ENCODE data around the gene NEK11. TPM values are rescaled to one million over a fixed set of nuclear protein-coding genes. Genes with fewer than 3 reads are reported as not detected.
"Not testable (repeated sequence)": the region's sequence is repeated elsewhere in the genome, so short reads cannot be mapped to it uniquely, and the experiment has no call there.

NEK11 gene
- total RNA-seq, 2 donors from 2014 or later: 5.5 to 5.8 TPM

DNA sequence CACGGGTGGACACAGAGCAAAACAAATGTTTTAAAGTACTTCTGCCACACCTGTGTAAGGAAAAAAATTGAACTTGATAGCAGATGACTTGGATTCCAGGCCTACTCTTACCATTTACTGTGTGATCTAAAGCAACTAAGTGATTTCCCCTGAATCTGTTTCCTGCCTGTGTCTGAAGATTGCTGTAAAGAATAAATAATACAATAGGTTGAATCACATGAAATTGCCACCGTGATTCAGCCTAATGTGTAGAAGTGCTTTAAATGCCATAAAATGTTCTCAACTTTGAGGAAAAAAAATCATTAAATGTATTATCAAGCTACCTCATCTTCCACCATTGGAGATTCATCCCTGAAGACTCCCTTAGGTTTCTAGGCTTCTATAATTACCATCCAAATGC lies 327.3 kb downstream of the NEK11 start:
- Histone ChIP-seq H3K9ac (ENCODE audit: low read depth in 2 of 2, low read length in 2 of 2) (no peak overlapping the region), H3K4me3 (no peak overlapping the region), H3K27ac (no peak overlapping the region)

DNA sequence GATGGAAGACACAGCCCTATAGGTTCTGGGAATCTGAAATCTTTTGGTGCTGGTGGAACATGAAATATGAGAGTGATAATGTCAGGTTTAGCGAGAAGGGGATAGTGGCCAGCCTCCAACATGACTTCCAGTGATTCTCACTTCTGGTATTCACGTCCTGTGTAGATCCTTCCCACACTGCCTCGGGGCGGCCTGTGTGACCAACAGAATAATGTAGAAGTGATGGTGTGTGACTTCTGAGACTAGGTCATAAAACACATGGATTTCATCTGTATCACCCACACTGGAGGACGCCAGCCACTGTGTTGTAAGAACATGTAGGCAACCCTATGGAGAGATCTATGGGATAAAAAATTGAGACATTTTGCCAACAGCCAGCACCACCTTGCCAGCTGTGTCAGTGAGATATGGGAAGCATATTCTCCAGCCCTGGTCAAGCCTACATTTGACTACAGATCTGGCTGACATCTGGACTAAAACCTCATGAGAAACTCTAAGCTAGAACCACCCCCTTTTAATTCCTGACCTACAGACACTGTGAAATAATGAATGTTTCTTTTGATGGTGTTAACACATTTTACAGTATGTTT lies 329.4 kb downstream of the NEK11 start:
- TF ChIP-seq, protein P1, sequence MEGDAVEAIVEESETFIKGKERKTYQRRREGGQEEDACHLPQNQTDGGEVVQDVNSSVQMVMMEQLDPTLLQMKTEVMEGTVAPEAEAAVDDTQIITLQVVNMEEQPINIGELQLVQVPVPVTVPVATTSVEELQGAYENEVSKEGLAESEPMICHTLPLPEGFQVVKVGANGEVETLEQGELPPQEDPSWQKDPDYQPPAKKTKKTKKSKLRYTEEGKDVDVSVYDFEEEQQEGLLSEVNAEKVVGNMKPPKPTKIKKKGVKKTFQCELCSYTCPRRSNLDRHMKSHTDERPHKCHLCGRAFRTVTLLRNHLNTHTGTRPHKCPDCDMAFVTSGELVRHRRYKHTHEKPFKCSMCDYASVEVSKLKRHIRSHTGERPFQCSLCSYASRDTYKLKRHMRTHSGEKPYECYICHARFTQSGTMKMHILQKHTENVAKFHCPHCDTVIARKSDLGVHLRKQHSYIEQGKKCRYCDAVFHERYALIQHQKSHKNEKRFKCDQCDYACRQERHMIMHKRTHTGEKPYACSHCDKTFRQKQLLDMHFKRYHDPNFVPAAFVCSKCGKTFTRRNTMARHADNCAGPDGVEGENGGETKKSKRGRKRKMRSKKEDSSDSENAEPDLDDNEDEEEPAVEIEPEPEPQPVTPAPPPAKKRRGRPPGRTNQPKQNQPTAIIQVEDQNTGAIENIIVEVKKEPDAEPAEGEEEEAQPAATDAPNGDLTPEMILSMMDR (IDR thresholded peaks at IDR 0.05): no peak
- H3K4me3 ChIP-seq: no peak overlapping the region
- intact Hi-C loops (cut with DNase I): no loop called here
- no peaks in the 10 kb centered on the region for H3K4me1 ChIP-seq
- H3K36me3 ChIP-seq: no peaks in the 10 kb centered on the region
- H3K27ac ChIP-seq: no peak overlapping the region
- H3K9ac ChIP-seq (ENCODE audit: low read depth in 2 of 2, low read length in 2 of 2): no peak overlapping the region
- DNase-seq: no peak
- H3K9me3 ChIP-seq: no peaks in the 10 kb centered on the region
- no peaks in the 10 kb centered on the region for H3K27me3 ChIP-seq

More for the DNA sequence above, 327.3 kb downstream of the NEK11 start:
- no peaks in the 10 kb centered on the region for H3K4me1 ChIP-seq
- H3K9me3 ChIP-seq: no peaks in the 10 kb centered on the region
- no peak for DNase-seq
- H3K27me3 ChIP-seq: no peaks in the 10 kb centered on the region
- TF ChIP-seq, protein P1 (IDR thresholded peaks at IDR 0.05): no peak
- intact Hi-C loops (cut with DNase I): no loop called here
- no peaks in the 10 kb centered on the region for H3K36me3 ChIP-seq

DNA sequence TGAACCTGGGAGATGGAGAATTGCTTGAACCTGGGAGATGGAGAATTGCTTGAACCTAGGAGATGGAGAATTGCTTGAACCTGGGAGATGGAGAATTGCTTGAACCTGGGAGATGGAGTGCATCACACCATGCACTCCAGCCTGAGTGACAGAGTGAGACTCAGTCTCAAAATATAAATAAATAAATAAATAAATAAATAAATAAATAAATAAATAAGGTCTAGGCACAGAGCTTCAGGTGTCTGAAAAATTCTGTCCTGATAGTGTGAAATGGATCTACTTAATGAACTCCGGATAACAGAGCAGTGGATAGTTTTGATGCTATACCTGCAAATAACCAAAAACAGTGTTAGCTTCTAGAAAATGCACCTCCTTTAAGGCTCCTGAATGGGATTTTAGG lies 330.6 kb downstream of the NEK11 start:
- Histone ChIP-seq H3K9me3 (no peaks in the 10 kb centered on the region), H3K9ac (ENCODE audit: low read depth in 2 of 2, low read length in 2 of 2) (no peak overlapping the region), H3K36me3 (no peaks in the 10 kb centered on the region), H3K27ac (no peak overlapping the region), H3K4me3 (no peak overlapping the region), H3K27me3 (no peaks in the 10 kb centered on the region), H3K4me1 (no peaks in the 10 kb centered on the region)
- TF ChIP-seq, protein P1 (IDR thresholded peaks at IDR 0.05): no peak
- no peak for DNase-seq
- intact Hi-C loops (cut with DNase I): no loop called here

DNA sequence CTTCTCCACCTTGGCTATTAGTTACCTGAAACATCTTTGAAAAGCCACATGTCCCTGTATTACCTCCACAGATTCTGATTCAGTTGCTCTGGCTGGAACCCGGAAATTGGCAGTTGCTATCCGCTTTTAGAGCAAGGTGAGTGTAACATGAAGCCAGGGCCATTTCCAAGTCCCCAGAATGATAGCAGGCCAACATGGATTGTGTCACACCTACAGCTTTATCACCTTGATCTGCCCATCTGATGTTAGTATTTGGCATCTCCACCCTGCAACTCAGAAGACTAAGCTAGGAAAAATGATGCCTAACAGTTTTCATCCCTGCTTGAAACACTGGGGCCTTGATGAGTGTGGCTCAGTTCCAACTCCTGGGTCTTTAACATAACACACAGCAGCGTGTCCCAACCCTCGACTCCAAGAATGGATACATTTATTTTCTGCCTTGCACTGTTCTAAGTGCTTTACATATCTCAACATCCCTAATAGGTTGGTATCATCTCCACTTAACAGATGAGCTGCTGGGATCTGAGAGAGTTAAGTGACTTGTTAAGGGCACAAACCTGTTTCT lies 333.6 kb downstream of the NEK11 start:
- intact Hi-C loops (cut with DNase I): loop anchor here (10.0 kb wide), 1 partner anchor 335 kb away; the partner anchor contains the start of genes ASTE1 and NEK11
- H3K4me3 ChIP-seq: no peak overlapping the region
- peaks cover 8% of the 10 kb centered on the region for H3K4me1 ChIP-seq
- no peak overlapping the region for H3K27ac ChIP-seq
- no peak for DNase-seq
- TF ChIP-seq, protein P1 (IDR thresholded peaks at IDR 0.05): no peak
- H3K9ac ChIP-seq (ENCODE audit: low read depth in 2 of 2, low read length in 2 of 2): no peak overlapping the region
- H3K27me3 ChIP-seq: no peaks in the 10 kb centered on the region
- no peaks in the 10 kb centered on the region for H3K36me3 ChIP-seq
- no peaks in the 10 kb centered on the region for H3K9me3 ChIP-seq

DNA sequence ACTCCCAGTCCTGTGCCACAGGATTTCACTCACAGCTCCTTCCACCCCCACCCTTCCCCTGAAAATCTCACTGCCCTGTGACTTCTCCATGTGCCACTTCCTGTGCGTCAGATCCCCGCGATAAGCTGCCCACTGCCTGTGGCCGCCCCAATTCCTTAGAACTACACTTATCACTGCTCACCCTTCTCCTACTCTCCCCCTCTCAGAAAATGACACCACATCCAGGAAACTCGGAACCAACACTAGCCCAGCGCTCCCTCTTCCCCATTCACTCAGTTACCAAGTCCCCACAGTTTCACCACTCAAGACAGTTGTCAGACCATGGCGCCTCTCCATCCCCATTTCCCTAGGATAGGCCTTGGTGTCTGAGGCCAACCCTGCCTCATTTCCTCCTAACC lies 334.4 kb downstream of the NEK11 start:
- intact Hi-C loops (cut with DNase I): loop anchor here (10.0 kb wide), 1 partner anchor 336 kb away; the partner anchor contains the start of genes ASTE1 and NEK11
- Histone ChIP-seq H3K27ac (peak overlapping the region; percentile 70), H3K9ac (ENCODE audit: low read depth in 2 of 2, low read length in 2 of 2) (peak overlapping the region in 1 of 2 donors; percentile 35), H3K4me3 (peak overlapping the region; percentile 50)
- DNase-seq, H3K4me1 ChIP-seq, H3K27me3 ChIP-seq, H3K9me3 ChIP-seq, H3K36me3 ChIP-seq: not testable (repeated sequence)

Measured in colonic mucosa (tissue), 4 donors.